Adrenal gland (tissue), 5 donors: ENCODE data around the gene OSBPL6.

Experiments
- POLR2A ChIP-seq, 2 donors: fragments of 450-650 bp; IDR thresholded peaks; one replicate each; pipeline ENCODE4 v1.6.1; 2017; ENCODE audit warnings: antibody characterized with exemption in 2 of 2, mild to moderate bottlenecking in 2 of 2, moderate library complexity in 1 of 2
- TF ChIP-seq, protein P1 (sequence below), 6 experiments: fragments of 450-650 bp in 4 of 6; fragments of 200-600 bp in 2 of 6; sonication (generic) in 1 of 6; IDR thresholded peaks; 1 replicate in 5 of 6; 2 replicates in 1 of 6; pipeline versions ENCODE4 v1.5.1 to v1.8.0; 2016 to 2021; ENCODE audit warnings: antibody characterized with exemption in 6 of 6, mild to moderate bottlenecking in 2 of 6, moderate library complexity in 1 of 6
- donor health status: DM: no; HTN: no; CAD: no.

DNA sequence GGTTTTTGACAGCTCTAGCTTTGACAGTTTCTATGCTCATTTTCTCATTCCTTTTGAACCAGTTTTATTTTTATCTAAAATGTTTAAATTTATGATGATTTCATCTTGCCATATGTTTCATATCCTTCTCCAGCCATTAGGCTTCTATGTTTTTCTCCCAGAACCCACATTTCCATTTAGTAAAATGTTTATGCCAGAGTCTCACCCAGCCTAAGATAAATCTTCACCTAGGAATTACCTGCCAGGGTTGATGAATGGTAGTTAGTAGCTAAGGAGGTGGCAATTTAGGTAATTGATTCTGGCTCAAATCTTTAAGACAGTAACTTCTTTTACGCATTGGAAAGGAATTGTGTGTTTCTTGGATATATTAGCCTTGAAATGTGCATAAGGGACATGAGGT is 173.0 kb downstream of the OSBPL6 start:
- TF ChIP-seq, protein P1, sequence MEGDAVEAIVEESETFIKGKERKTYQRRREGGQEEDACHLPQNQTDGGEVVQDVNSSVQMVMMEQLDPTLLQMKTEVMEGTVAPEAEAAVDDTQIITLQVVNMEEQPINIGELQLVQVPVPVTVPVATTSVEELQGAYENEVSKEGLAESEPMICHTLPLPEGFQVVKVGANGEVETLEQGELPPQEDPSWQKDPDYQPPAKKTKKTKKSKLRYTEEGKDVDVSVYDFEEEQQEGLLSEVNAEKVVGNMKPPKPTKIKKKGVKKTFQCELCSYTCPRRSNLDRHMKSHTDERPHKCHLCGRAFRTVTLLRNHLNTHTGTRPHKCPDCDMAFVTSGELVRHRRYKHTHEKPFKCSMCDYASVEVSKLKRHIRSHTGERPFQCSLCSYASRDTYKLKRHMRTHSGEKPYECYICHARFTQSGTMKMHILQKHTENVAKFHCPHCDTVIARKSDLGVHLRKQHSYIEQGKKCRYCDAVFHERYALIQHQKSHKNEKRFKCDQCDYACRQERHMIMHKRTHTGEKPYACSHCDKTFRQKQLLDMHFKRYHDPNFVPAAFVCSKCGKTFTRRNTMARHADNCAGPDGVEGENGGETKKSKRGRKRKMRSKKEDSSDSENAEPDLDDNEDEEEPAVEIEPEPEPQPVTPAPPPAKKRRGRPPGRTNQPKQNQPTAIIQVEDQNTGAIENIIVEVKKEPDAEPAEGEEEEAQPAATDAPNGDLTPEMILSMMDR (IDR thresholded peaks at IDR 0.05) = no peak
- TF ChIP-seq POLR2A (IDR thresholded peaks at IDR 0.05) = no peak
